GM13977 (cell line): ENCODE measurements around the gene CNNM2.
"Not testable (repeated sequence)": the region's sequence is repeated elsewhere in the genome, so short reads cannot be mapped to it uniquely, and the experiment has no call there.

Experiments used
- DNase-seq: peaks from one replicate; pipeline ENCODE4 v3.0.0; 2012; ENCODE audit warnings: low spot score
- CTCF ChIP-seq: IDR thresholded peaks from 2 replicates; pipeline ENCODE4 v1.5.1; 2012; ENCODE audit warnings: mild to moderate bottlenecking, control low read depth; ENCODE audit not compliant: insufficient read depth; ENCODE audit errors: extremely low read depth, missing control alignments
- in situ Hi-C: fragments of 300-500 bp; cut with MboI; formaldehyde crosslinking; loops from one replicate; pipeline ENCODE4 v1.12.0; 2022; ENCODE audit warnings: low sequenced_read_pairs, low pct_unique_long_range_greater_than_20kb, mixed read lengths, inconsistent platforms; ENCODE audit not compliant: unreplicated experiment

Gene CNNM2

GRCh38 chr10:103130910-103131309, 212.8 kb downstream of the CNNM2 start:
- in situ Hi-C loops, result no loop called here
- no peak for TF ChIP-seq CTCF
- DNase-seq, result no peak

GRCh38 chr10:103135168-103135567, 217.1 kb downstream of the CNNM2 start:
- in situ Hi-C loops, DNase-seq: not testable (repeated sequence)

GRCh38 chr10:103139803-103140202, 221.7 kb downstream of the CNNM2 start:
- in situ Hi-C loops, result no loop called here
- no peak for TF ChIP-seq CTCF
- no peak for DNase-seq
